HK-2 (cell line): ENCODE data around the gene PELI1.
"Not testable (repeated sequence)": the region's sequence is repeated elsewhere in the genome, so short reads cannot be mapped to it uniquely, and the experiment has no call there.

Experiments used
- DNase-seq: peaks from one replicate; pipeline ENCODE4 v3.0.0-alpha.2; 2018; ENCODE audit not compliant: unreplicated experiment

The PELI1 gene

DNA sequence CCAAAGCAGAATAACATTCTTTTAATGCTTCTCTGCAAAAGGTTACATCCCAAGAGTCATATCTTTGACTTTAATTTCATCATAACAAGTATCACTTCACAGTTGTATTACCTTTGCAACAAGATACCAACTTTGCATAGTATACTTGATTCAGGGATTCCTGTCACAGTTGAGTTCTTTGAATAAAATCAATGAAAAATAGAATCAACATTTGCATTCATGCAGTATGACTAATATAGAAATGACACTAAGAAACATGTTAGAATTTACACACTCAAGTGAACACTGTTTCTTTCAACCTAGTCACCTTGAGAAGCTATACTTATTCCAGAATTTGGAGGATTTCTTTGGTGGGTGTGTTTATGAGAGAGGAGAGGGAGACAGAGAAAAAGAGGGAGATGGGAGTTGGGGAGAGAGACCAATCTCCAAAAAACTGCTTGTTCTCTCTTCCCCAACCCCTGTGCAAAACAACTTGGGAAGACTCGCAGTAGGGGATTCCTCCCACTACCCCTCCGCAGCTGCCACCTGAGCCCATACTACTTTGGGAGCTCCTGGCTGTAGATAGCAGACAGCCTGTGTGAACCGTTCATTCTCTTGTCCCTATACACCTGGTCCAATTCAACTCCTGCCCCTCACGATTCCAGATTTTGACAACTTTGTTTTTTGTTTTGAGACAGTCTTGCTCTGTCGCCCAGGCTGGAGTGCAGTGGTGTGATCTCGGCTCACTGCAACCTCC, 57.7 kb downstream of the PELI1 start:
- DNase-seq = no peak

DNA sequence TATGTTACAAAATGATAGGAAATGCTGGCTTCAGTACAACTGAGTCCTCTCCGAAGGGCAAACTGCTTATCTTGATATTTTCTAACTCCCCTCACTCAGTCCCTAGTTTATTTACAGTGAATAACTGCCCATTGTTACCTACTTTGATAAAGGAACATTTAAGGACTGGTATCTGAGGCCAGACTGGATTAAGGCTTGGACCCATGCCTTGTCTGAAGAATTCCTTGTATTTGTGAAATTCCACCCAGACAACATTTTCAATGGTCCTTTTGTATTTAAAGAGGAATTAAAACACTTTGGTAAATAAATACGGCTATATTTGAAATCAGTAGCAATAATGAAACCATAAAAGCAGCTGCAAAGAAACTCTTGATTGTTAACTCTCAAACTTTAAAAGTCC, 58.3 kb downstream of the PELI1 start:
- DNase-seq = no peak

DNA sequence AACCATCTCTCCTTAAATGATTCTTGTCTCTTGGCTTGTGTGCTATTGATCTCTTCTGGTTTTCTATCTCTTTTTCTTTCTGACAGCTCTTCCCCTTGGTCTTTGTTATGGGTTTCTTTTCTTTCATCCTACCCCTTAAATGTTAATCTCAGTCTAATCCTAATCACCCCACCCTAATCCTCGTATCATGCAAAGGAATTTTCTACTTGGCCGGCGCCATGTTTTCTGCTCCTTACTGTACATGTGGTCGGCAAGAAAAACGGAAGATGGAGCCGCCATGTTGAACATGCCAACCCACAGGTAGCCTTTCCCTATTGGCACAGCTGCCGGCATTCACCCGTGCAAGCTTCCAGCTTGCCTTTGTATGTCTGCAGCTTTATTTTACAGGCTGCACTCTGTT, 63.2 kb downstream of the PELI1 start:
- no peak for DNase-seq

DNA sequence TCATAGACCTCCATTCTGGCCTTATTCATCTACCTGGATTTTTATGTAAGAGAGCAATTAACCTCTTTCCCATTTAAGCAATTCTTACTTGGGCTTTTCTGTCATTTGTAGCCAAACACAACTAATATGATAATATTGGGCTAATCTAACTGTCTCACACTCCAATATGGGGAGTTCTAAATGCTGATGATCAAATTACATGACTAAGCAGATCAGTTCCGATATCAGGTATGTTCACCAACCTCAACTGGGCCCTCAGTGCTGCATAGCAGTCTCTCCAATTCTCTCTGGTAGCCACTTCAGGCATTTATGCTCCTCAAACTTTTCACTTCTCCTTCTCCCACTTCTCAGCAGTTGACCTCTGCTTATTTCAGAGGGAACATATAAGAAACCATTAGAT, 64.0 kb downstream of the PELI1 start:
- DNase-seq = no peak

DNA sequence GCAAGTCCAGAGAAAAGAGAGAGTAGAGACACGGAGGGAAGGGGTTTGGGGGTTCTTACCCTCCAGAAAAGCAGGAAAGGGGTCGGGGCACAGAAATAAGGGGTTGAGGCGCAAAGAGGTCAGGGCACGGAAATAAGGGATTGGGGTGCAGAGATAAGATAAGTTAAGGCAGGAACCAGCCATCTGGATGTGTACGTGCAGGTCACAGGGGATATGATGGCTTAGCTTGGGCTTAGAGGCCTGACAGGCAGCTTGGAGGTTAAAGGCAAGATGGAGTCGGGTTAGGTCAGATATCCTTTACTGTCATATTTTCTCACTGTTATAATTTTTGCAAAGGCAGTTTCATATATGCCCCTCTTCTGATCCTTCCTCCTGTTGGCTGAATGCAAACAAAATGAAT, 64.5 kb downstream of the PELI1 start:
- DNase-seq = not testable (repeated sequence)

DNA sequence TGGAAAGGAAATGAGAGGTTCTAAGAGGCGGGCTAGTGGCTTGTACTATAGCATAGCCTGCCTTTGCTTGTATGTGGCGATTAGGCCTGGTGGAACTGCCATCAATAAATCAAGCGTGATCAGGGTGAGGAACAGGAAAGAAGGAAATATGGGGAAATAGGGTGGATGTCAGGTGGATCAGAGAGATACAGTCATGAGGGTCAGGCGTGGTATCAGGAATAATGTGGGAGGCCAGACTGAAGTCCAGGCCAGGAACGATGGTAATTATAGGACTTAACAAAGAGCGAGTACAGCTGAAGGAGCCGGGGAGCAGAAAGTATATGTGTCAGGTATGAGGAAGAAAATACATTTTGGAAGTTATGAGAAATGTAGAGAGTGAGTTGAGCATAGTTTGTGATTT, 67.4 kb downstream of the PELI1 start:
- DNase-seq = not testable (repeated sequence)

DNA sequence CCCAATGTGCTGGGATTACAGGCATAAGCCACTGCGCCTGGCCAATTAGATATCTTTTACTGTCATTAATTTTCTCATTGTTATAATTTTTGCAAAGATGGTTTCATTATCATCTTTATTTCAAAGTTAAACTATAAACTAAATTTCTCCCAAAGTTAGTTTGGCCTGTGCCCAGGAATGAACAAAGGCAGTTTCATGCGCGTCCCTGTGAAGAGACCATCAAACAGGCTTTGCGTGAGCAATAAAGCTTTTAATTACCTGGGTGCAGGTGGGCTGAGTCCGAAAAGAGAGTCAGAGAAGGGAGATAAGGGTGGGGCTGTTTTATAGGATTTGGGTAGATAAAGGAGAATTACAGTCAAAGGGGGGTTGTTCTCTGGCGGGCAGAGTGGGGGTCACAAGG, 69.6 kb downstream of the PELI1 start:
- not testable (repeated sequence) for DNase-seq

DNA sequence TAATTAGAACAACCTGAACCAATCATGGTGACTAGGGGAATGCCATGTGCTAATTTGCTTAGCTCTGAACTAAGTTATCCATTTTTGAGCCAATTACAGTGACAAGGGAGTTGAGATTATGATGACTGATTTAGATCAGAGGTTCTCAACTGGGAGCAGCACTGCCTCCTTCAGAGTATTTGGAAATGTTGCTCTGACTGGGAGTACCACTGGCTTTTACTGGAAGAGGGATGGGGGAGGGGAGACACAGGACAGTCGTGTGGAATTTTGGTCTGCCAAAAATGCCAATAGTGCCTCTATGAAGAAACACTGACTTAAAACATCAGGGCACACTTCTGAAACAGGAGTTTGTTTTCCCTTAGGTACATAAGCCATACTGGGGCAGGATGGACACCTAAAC, 76.9 kb downstream of the PELI1 start:
- DNase-seq = no peak

DNA sequence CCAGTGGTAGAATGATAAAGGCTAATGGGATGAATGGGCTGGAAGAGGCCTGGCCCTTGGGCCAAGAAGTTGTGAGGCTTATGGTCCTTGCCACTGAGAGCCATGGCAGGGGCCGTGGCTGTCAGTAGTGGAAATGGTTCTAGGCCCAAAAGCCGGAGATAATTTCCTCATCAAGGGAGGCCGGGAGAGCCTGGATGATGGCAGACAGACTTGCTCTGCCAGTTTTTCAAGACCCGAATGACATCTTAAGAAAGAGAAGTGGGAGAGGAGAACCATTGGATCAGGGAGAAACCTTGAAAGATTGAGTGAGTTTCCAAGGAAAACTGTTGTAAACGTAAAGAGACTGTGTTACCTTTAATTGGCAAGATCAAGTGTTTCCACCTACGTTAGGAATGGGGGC, 78.7 kb downstream of the PELI1 start:
- DNase-seq = no peak

DNA sequence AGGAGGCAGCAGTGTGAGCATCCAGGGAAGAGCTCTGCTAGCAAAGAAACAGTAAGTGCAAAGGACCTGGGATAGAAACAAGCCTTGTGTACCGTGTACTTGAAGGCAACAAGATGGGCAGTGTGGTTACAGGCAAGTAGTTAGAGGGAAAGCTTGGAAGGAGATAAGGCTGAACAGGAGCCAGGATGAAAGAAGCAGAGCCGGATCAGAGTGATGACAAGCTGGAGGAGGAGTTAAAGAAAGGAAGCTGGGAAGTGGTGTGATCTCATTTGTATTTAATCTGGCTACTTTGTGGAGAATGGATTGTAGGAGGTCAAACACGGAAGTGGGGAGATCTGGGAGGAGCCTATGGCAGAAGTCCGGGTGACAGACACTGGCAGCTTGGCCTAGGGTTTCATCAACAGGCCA, 80.3 kb downstream of the PELI1 start:
- no peak for DNase-seq

DNA sequence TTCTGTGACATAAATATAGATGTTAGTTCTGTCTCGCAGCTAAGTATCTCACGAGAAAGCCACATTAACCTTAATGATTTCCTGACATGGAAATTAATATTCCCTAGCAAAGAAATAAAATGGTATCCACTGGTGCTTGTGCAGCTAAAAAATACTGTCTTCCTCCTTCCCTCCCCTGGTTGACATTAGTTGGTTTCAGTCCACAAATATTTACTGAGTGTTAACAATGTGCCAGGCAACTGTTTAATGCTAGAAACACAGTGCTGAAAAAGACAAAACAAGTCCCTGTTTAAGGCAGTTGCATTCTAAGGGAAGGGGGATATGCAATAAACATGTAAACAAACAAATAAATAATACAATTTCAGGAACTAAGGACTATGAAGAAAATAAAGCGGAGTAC, 80.8 kb downstream of the PELI1 start:
- no peak for DNase-seq

DNA sequence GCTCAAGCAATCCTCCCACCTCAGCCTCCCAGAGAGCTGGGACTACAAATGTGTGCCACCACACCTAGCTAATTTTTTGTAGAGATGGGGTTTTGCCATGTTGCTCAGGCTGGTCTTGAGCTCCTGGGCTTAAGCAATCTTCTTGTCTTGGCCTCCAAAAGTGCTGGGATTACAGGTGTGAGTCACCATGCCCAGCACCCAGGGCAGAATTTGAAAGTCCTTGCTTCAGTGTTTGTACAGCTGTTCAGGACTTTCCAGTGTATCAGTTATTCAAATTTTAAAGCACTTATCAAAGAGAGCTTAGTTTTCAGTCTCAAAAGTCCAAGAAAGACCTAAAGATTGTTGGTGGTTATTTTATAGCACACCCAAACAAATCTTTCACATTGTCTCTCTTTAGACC, 81.4 kb downstream of the PELI1 start:
- DNase-seq = no peak

DNA sequence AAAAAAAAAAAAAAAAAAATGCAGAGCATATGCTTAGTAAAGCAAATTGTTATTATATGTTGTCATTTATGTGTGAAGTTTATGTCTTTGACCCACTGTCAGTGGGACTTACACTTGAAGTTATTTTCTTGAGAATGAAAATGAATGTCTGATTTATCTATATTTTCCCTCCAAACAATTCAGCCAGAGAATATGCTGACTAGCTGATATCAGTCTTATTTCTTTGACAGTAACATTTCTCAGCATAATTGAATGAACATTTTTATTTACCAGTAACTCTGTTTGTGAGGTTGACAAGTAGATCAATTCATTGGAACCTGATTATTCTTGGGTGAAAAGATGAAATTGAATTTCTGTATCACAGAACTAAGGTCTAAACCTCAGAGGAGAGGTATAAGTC, 85.0 kb downstream of the PELI1 start:
- DNase-seq = no peak

DNA sequence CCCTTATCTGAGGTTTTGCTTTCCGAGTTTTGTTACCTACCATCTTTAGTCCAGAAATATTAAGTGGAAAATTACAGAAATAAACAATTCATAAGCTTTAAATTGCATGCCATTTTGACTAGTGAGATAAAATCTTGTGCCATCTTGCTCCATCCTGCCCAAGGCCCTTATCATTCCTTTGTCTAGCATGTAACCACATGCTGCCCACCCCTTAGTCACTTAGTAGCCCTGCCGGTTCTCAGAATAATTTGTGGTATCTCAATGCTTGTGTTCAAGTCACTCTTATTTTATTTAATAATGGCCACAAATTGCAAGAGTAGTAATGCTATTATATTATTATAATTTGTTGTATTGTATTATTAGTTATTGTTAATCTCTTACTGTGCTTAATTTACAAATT, 88.2 kb downstream of the PELI1 start:
- no peak for DNase-seq

DNA sequence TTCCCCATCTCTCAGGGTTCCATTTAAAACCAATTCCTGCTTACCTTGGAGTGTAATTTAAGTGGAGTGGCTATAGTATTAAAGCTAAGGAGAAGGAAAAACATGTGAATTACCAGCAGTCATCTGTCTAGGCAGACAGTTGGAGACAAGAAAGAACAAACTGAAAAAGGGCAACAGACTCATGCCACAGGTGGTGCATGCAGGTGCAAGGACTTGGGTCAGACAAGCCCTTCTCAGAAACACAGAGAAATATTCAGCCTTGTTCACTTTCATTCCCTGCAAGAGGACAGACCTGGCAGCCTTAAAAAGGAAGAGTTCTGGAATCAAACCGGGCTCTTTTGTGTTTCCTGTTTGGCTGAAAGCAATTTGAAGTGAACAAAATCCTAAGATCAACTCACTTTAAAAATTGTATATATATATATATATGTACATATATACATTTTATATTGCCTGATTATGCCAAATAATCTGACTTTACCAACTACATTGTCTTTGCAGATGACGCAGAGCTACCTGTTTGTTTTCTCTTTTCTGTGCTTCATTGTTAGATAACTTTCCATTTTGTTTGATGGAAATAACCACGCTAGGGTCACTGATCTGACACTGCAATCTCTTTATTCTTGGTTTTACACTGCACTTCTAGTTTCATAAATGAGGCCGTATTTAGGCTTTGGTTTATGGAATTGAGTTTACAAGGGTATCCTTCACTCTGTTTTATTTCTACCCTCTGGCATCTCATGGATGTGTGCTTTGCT, 89.9 kb downstream of the PELI1 start:
- no peak for DNase-seq

DNA sequence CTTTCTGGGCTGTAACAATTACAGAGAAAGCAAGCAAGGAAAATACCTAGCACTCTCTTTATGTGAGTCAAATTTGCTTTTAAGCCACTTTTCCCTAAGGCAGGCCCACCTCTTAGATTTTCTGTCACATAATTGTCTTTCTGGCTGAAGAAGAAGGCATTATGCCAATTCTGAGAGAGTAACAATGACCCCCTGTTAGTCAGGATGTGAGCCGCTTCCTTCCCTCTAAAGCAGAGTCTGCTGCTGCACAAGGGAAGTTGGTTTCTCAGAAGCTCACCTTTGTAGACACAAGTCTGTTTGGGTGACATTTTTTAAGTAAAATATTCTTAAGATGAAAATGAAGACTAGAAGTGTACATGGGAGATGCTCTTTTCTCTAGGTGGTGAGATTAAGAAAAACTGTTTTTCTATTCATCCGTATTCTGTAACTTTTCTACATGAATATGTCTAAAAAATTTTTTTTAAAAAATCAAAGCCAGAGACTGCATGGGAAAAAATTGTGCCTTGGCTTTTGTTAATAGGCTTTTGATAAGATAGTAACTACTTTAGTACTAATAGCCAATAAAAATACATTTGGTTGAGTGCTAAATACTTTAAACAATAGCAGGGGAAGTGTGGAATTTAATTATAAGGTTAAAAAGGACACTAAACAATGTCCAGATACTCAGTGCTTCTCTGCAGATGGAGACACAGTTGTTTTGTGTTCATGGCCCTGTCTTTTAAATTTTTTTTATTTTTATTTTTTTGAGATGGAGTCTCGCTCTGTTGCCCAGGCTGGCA, 91.6 kb downstream of the PELI1 start:
- DNase-seq = no peak

DNA sequence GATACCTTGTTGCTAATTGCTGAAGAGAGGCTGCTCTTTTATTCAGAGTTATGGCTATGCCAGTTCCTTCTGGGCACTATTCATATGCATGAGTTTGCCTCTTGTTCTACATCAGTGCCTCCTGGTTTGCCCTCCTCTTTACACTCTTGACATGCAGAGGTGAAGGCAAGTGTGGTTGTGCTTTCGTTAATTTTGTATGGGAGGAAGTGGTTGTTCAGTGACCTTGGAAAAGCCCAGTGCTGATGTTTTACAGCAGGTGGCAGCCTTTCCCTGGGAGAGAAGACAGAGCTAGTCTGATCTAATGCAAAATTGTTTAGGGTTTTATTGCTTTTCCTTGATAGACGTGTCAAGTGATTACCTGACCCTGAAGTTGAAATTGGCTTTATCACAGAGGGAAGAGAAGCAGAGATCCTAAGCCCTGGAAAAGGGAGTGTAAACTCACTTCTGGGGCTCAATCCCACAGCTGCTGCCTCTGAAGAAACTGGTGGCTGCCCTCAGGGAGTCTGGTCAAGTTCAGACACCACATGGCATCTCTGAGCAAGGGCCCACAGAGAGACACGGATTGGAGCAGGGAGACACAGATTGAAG, 94.5 kb downstream of the PELI1 start:
- peak; percentile 53 for DNase-seq

DNA sequence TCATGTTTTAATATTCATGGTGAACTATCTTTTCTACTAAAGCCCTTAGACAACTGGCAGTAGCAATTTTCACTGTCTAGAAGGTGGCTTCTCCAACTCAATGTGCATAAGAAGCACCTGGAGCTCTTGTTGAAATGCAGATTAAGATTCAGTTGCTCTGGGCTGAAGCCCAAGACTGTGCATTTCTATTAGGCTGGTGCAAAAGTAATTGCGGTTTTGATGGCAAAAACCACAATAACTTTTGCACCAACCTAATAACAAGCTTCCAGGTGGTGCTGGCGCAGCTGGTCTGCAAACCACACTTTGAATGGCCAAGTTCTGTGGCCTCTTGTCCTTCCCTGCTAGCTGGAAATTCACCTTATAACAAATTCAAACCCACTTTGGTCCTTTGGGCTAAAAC, 98.3 kb downstream of the PELI1 start:
- DNase-seq = no peak
